H1 (cell line): ENCODE data around the gene TKTL2. TPM values are rescaled to one million over a fixed set of nuclear protein-coding genes. Genes with fewer than 3 reads are reported as not detected.

ENCODE experiments used
- EZH2 ChIP-seq: fragments of 200-600 bp; sonication (generic); IDR thresholded peaks from 2 replicates; pipeline ENCODE4 v1.7.1; 2012; ENCODE audit warnings: low read depth, mild to moderate bottlenecking, moderate library complexity, low read length, inconsistent platforms; ENCODE audit not compliant: severe bottlenecking
- KDM4A ChIP-seq: IDR thresholded peaks from one replicate; pipeline ENCODE4 v1.7.1; 2012; ENCODE audit warnings: low read depth, mild to moderate bottlenecking, moderate library complexity, low read length, inconsistent platforms; ENCODE audit not compliant: severe bottlenecking
- SUZ12 ChIP-seq: fragments of 200-600 bp; sonication (generic); IDR thresholded peaks from 2 replicates; pipeline ENCODE4 v1.6.1; 2012; ENCODE audit warnings: mild to moderate bottlenecking, inconsistent platforms, low read length, moderate library complexity, mixed read lengths
- polyA plus RNA-seq, 7 experiments: library from polyadenylated mRNA; depleted of rRNA in 3 of 7; stranded (reverse) in 5 of 7; unstranded in 2 of 7; fragments of >200 nt in 5 of 7; fragments of 200-250 nt in 2 of 7; gene quantifications; 1 replicate in 5 of 7; 2 replicates in 1 of 7; 4 replicates in 1 of 7; pipeline versions ENCODE4 v1.2.1 to v1.2.3, GENCODE V29; 2011 to 2013; ENCODE audit warnings: missing spikeins in 2 of 7, mixed read lengths in 2 of 7
- total RNA-seq: library from RNA; stranded (reverse); fragmentation: NEBNext Ultra II Directional; extraction: Animal tissue kit (Norgen Biotek cat#: 25700); gene quantifications from 2 replicates; pipeline ENCODE4 v1.2.1, GENCODE V29; 2021

TKTL2 gene
- total and polyA plus RNA-seq, 2 of the 8 experiments (the other 6 are each of a cell fraction or from before 2014, with no cell fraction given): not detected

DNA sequence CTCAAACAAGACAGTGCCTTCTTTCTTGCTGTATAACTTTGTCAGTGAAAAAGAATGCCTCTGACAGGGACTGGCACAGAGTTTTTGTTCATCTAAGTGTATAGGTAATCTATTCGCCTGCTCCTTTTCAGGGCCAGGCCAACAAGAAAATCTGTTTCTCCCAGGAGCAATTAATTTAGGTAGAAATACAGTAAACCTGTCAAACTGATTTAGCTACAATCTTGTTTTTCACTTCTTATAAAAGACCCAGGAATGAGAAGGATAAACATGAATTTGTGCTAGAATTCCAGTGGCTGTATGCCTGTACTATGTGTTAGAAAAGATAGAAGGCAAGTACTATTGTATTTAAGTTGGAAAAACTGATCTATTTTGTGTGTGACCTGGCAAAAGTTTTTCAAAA lies 27.0 kb upstream of the TKTL2 start (continued):
- TF ChIP-seq EZH2 (no peak), KDM4A (no peak), SUZ12 (no peak)
